ENCODE data around the gene SIRT5.

DNA sequence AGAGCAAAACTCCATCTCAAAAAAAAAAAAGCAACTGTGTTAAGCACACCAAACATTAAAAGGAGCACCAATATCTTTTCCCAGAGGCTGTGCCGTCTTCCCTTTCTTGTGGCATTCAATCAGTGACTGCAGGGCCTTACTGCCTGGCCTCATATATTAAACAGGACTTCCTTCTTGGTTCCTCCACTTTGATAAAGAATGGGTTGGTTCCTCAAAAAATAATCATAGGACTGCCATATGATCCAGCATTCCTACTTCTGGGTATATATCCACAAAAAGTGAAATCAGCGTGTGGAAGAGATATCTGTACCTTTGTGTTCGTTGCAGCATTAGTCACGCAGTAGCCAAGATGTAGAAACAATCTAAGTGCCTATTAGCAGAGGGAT lies 46.7 kb upstream of the SIRT5 start:
- no peak for TF ChIP-seq POLR2AphosphoS5 (IDR thresholded peaks at IDR 0.05; ENCODE audit: low read depth)
- TF ChIP-seq CTCF (IDR thresholded peaks at IDR 0.05; ENCODE audit: insufficient read depth, low read length): no peak
- no peak for TF ChIP-seq SPI1 (IDR thresholded peaks at IDR 0.05; ENCODE audit: borderline replicate concordance, low read depth)
- TF ChIP-seq GABPA (IDR thresholded peaks at IDR 0.05; ENCODE audit: low read depth): no peak
- TF ChIP-seq, protein P1, sequence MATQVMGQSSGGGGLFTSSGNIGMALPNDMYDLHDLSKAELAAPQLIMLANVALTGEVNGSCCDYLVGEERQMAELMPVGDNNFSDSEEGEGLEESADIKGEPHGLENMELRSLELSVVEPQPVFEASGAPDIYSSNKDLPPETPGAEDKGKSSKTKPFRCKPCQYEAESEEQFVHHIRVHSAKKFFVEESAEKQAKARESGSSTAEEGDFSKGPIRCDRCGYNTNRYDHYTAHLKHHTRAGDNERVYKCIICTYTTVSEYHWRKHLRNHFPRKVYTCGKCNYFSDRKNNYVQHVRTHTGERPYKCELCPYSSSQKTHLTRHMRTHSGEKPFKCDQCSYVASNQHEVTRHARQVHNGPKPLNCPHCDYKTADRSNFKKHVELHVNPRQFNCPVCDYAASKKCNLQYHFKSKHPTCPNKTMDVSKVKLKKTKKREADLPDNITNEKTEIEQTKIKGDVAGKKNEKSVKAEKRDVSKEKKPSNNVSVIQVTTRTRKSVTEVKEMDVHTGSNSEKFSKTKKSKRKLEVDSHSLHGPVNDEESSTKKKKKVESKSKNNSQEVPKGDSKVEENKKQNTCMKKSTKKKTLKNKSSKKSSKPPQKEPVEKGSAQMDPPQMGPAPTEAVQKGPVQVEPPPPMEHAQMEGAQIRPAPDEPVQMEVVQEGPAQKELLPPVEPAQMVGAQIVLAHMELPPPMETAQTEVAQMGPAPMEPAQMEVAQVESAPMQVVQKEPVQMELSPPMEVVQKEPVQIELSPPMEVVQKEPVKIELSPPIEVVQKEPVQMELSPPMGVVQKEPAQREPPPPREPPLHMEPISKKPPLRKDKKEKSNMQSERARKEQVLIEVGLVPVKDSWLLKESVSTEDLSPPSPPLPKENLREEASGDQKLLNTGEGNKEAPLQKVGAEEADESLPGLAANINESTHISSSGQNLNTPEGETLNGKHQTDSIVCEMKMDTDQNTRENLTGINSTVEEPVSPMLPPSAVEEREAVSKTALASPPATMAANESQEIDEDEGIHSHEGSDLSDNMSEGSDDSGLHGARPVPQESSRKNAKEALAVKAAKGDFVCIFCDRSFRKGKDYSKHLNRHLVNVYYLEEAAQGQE (IDR thresholded peaks at IDR 0.05; ENCODE audit: insufficient replicate concordance, low read depth): no peak

All from HL-60 (cell line).